Hepatocyte (in vitro differentiated cells): ENCODE measurements around the gene SMARCD3.

Experiments
- EZH2phosphoT487 ChIP-seq: fragments of 200-600 bp; sonication (generic); IDR thresholded peaks from one replicate; pipeline ENCODE4 v1.6.1; 2018; ENCODE audit warnings: antibody characterized with exemption, mild to moderate bottlenecking, low read depth, moderate library complexity; ENCODE audit not compliant: unreplicated experiment, severe bottlenecking
- TF ChIP-seq, protein P1 (sequence below): fragments of 200-600 bp; sonication (generic); IDR thresholded peaks from 2 replicates; pipeline ENCODE4 v1.5.1; 2016; ENCODE audit warnings: antibody characterized with exemption, mild to moderate bottlenecking; ENCODE audit not compliant: poor library complexity

DNA sequence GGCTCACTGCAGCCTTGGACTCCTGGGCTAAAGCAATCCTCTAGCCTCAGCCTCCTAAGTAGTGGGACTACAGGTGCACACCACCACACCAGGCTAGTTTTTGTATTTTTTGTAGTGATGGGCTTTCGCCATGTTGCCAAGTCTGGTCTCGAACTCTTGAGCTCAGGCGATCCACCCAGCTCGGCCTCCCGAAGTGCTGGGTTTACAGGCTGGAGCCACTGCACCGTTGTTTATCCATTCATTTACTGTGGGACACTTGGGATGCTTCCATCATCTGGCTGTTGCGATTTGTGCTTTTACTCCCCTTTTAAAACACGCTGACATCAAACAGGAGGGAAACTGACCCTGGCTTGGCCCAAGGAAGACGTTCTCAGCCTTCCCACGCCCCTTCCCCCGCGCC is 30.5 kb upstream of the SMARCD3 start:
- TF ChIP-seq, protein P1, sequence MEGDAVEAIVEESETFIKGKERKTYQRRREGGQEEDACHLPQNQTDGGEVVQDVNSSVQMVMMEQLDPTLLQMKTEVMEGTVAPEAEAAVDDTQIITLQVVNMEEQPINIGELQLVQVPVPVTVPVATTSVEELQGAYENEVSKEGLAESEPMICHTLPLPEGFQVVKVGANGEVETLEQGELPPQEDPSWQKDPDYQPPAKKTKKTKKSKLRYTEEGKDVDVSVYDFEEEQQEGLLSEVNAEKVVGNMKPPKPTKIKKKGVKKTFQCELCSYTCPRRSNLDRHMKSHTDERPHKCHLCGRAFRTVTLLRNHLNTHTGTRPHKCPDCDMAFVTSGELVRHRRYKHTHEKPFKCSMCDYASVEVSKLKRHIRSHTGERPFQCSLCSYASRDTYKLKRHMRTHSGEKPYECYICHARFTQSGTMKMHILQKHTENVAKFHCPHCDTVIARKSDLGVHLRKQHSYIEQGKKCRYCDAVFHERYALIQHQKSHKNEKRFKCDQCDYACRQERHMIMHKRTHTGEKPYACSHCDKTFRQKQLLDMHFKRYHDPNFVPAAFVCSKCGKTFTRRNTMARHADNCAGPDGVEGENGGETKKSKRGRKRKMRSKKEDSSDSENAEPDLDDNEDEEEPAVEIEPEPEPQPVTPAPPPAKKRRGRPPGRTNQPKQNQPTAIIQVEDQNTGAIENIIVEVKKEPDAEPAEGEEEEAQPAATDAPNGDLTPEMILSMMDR, result no peak
- no peak for TF ChIP-seq EZH2phosphoT487
